Measurements from ENCODE around the gene GTF3A. TPM values are rescaled to one million over a fixed set of nuclear protein-coding genes. Genes with fewer than 3 reads are reported as not detected.

GTF3A gene
- polyA plus RNA-seq, 3 donors, result 76.7 to 87.0 (median 80.3) TPM

DNA sequence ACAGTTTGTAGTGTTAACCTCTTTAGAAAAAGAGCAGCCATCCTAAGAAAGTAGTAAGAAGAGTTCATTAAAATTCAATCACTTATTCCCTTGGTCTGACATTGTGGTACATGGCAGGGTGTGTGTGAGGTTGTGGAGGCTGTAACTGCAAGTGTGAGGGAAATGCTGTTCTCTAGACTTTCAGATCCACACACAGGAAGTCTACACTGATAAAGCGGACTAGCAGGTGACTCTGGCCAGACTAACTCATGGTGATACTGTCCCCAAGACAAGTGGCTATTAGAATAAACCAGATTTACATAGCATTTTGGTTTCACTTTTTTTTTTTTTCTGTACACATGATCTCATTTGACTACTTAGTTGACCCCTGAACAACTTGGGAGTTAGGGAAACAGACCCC, 16.0 kb downstream of the GTF3A start:
- DNase-seq, result no peak

DNA sequence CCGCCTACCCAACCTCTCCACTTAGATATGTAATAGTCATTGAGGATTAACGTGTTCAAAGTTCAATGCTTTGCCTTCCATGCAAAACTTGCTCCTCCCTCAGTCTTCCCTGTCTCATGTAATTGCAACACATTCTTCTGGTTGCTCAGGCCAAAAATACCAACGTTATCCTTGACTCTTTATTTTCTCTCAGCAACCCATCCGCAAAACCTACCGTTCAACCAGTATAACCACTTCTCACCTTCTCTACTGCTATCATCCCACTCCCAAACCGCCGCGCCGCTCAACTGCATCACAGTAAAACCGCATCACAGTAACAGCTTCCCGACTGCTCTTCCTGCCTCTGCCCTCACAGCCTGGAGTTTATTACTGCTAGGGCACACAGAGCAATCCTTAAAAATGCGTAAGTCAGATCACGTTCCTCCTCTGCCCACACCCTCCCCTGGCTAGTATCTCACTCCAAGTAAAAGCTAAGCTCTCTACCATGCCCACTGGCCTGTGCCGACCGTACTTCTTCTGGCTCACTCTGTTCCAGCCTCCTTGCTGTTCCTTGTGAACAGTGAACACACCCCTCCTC, 17.7 kb downstream of the GTF3A start:
- no peak for DNase-seq

DNA sequence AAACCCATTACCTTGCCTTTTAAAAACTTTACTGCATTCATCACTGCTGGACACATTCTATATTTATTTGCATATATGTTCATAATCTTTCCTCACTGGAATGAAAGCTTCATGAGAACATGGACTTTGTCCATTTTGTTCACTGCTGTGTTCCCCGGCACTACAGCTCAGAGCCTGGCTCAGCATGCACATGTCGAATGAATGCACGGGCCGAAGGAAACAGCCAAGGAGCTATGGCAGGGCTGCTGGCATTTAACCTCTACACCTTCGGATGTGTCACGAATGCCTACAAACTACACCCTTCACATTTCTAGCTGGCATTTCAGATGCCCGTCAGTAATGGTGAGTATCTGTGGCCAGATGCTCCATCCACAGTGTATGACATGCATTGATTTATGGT, 18.4 kb downstream of the GTF3A start:
- DNase-seq, result no peak

DNA sequence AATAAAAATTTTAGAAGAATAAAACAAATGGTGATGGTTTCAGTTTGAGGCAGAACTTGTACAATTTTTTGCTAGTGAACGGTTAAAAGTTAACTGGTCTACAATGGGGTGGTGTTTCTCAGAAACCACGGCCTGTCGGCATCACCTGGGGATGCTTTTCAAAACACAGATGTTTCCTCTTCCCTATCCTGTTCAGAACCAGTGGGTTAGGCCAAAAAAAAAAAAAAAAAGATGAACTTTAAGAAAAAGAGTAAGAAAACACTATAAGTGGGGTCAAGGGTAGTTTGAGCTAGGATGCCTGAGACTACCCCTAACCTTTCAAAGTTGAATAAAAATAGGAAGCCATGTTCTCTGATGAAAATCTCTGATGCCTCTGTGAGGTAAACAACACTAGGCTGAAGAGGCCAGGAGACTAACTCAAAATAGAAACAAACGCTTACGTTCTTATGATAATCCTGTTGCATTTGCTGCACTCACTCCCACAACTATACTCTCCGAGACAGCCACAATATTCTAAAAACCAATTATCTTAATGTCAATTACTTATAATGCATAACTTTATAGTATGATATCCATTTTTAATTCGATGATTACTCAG, 22.7 kb downstream of the GTF3A start:
- no peak for DNase-seq

DNA sequence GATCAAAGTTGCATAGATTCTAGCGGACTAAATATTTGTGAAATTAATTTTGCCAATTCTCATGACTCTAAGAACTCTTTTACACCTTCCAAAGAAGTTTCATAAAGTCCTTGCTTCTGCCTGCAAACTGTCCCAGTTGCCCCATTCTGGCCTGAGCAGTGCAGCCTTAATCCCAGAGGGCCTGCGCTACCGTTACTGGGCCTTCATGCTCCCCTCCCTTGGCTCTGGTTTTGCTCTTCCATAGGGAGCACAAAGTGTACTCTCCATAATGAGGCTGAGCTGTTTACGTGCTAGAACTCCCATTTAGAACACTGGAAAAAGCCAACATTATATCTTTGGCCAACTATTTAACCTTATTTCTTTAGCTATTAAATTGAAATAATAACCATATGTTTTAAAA, 23.9 kb downstream of the GTF3A start:
- DNase-seq, result no peak

DNA sequence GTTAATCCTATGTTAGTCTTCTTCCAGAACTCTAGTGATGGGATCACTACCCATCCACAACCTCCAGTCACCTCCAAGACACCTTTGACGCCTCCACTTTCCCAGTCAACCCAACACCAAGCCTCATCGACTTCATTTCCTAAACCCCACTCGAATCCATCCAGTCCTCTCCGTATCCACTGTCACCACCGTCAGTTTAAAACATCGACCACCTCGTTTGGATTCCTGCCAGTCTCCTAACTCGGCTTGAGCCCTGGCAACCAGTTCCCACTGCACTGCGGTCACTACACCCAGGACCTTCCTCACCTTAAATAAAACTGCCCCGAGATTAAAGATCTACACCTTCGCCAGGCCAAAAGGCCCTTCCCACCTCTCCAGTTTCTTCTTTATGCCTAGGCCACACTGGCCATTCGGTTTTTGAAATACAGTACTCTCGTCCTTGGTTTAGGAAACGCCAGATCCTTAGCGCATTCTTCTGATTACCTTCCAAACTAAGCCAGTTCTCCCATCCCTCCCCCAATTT, 24.7 kb downstream of the GTF3A start:
- peak; percentile 17 for DNase-seq

DNA sequence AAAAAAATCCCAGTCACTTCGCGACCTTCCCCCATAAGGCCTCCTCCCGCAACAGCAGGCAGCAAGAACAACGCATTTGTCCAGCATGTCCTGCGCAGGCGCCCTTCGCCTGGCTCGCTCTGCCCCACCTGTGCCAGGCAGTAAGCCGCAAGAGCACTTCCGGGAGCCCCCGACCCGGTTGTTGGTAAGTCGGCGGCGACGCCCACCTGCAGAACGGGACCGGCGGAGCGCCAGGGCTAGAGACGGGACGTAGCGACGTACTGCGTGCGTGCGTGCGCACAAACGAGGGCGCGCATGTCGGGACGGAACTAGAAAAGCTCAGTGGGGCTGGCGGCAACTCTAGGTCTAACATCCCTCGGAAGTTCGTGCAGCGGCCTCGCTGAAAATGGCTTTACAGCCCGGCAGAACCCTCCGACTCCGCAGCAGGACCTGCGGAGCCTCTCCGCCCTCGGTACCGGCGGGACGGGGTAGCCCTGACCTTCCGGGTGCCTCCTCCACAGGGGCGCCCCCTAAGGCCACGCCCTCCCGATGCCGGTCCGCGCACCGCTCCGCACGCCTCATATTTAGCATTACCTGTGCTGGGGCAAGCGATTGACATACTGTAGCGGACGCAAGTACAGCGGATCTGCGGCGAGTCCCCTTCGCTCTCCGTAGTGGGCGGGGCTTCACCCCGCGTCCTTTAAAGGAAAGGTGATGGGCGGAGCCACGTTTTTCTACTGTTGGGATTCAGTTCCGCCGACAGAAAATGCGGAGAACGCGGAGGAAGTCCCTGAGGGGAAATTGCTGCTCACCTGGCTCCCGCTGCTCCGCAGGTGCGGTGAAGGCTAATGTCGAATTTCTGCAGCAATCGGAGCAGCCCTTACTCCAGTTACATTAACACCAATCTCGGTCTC, 25.8 kb downstream of the GTF3A start, which contains the start of gene MTIF3:
Gene MTIF3, minus strand, starts transcription at position 629 of the 893 bp plus-strand sequence. CDS start 10,116 bp downstream, outside the sequence.
- DNase-seq, result peak; percentile 96

DNA sequence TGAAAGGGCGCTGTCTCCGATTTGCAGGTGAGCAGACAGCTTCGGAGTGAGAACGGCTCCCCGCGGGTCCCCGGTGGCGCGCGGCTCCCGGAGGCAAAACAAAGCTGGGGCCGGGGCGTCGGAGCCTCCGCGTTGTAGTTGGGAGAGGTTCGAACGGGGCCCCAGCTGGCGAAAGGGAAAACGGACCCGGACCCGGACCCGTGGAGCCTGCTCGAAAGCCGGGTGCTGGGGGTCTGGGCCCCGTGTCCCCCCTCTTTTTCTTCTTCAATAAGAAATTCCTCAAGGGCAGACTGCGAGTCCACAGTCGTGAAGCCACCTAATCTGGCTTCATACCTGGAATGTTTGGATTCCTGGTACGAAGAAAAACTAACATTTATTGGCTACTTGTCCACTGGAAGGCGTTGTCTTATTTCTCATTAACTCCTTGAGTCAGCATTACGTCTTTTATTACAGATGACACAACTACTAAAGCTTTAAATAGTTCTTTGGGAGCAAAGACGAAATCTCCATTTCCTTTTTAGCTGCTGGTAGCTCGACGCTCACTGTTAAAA, 26.6 kb downstream of the GTF3A start:
- DNase-seq, result peak; percentile 69

DNA sequence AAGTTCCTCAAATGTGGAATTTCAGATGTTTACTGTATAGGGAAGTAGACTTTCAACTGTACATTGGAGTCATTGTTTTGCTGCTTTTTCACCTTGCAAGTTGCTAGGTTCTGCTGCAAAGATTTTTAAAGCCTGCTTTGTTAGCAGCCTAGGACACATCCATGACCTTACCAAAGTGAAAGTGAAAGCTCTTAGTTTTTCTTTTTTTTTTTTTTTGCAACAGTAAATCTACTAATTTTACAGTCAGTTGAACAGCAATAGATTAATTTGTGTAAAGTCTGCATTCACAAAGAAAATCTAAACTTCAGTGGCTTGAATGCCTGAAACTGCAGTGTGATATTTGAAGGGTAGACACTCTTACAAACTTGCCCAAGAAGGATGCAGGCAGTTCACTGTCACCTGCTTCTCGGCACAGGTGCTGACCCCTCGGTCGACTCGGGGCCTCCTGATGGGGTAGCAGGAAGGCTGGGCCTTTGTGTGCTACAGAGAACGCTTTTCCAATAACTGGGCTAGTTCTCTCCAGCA, 31.0 kb downstream of the GTF3A start:
- no peak for DNase-seq

DNA sequence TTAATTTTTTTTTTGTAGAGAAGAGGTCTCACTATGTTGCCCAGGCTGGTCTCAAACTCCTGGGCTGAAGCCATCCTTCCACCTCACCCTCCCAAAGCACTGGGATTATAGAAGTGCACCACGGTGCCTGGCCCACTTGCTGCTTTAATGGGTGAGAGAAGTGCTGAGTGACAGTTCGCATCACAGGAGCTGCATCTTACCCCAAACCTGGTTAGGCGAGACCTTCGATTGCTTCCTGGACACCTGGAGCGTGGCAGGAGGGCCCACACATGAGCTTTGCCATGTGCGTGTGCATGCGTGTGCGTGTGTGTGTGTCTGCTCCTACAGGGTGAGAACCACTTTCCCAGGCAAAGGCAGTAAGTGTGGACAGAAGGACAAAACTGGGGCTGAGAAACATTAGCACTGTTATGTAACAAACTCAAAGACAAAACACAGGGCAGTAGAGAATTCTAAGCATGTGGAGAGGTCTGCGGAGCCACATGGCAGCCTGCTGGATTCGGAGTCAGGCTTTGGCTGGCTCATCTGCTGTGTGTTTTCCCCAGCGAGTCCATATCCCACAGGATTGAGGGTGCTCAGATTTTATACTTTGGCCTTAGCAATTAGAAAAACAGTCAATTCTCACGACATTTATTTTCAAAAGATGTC, 37.6 kb downstream of the GTF3A start:
- DNase-seq, result no peak

DNA sequence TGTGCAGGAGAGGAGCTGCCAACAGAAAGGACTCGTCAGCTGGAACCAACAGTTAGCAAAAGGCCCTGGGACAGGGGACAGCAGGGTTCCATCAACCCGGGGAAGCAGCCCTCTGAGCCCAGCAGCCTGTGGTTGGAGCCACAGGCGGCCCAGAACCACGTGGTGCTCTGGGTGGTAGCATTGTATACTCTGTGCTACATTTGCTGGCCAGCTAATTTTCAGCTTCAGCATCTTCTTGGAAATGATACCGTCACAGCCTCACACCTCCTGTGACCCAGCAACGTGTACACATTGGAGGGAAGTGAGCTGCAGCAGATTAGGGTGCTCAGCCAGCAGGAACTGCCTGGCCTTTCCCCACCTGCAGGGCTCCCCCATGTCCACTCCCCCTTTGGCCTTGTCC, 39.1 kb downstream of the GTF3A start:
- no peak for DNase-seq

DNA sequence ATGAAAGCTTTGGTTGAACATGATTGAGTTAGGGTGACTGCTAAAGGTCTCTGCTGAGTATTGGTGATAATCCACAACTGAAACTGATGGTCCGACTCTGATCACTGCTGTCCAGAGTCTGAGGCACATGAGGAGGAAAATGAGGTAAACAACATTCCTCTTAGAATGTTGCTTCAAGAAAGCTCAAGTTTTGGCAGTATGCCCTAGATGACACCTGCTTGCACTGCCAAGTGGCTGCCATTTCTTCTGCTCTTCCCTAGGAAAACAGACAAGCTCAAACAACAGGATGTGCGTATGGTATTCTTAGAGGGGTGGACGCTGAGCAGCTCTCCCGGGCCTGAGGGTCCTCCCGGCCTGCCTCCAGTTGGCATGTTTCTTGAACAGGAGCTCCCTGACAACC, 41.2 kb downstream of the GTF3A start:
- DNase-seq, result no peak

DNA sequence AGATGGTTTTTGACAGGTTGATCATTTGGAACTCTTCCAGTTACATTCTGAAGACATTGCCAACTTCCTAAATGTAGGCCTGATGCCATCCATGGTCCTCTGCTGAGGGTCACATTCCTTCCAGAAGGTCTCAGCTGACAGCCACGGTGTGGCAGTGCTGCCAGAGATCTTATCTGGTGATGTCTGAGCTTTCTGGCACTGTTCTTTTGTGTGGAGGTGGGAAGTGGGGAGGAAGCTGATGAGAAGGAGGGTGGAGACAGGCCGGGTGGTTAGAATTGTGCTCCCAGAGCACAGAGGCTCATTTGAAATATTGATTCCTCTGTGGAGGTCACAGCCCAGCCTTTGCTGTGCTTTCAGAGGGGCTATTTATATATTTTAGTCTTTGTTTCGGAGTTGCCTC, 42.1 kb downstream of the GTF3A start:
- DNase-seq, result no peak

DNA sequence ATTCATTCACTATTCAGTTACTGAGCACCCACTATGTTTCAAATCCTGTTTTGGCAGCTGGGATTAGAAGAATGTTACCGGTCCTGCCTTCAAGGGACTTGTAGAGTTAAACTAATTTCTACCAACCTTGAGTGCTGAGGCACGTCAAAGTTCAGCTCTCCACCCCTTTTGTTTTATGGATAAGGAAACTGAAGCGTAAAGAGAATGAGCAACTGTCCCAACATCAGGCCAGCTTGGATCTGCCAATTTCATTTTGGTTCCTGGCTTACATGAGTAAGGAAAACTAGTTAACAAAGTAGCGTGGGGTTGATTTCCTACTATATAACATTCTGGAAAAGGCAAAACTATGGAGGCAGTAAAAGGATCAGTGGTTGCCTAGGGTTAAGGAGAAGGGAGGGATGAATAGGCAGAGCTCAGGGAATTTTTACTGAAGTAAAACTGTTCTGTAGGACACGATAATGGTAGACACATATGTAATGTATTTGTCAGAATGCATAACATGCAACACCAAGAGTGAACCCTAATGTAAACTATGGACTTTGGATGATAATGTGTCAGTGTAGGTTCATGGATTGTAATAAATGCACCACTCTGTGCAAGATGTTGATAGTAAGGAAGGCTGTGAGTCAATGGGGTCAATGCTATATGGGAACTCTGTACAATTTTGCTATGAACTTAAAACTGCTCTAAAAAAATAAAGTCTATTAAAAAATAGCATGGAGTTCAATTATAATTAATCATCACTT, 45.8 kb downstream of the GTF3A start:
- DNase-seq, result no peak

DNA sequence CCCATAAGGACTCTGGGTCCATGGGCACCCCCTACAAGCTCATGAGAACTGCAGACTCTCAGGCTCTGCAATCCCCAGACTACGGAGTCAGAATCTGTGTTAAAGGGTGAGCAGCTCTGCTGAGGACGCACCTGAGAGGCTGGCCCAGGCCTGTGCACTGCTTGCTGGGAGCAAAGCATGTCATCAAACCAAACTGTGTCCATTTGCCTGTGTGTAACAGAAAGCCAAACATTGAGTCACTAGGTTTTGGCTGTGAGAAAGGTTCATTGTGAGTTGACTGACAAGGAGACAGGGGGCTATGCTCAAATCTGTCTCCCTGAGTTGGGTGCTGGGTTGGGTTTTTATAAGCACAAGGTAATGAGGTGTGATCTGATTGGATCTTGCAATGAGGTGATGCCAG, 48.0 kb downstream of the GTF3A start:
- DNase-seq, result no peak

DNA sequence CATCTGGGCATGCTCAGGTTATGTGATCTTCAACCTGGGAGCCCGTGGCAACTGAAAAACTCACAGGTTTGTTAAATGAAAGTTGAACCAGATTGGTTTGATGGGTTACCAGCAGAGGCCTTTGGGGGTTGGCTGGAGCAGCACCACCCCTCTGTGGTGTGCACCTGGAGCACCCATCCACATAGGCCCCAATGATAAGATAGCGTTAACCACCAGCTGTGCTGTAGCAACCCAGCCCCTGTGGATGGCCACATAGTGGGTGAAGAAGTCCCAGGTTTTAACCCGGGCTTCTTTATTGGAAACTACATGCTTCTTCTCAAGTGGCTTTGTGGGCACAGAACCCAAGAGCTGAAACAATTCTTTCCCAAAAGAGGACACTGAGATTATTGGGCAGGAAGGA, 48.5 kb downstream of the GTF3A start:
- DNase-seq, result no peak

DNA sequence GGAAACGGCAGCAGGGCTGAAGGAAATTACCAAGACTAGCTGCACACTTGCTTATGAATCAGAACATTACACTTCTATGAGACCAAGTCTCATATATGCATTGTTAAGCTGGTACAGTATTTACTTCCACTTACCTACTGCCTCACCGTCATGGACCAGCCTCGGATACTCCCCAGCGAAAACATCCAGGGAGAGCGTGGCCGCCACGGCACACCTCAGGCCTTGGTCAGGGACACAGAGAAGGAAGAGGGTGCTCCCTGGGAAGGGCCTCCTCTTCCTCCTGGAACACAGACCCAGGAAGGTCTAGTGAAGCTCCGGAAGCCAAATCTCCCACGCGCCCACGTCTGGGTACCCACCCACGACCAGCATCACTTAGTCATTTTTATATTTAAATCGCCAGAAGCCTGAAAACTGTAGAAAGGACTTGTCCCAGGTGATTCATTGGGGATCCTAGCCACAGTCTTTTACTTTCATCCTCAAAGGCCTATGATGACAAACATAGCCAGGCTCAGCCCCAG, 50.4 kb downstream of the GTF3A start:
- no peak for DNase-seq

DNA sequence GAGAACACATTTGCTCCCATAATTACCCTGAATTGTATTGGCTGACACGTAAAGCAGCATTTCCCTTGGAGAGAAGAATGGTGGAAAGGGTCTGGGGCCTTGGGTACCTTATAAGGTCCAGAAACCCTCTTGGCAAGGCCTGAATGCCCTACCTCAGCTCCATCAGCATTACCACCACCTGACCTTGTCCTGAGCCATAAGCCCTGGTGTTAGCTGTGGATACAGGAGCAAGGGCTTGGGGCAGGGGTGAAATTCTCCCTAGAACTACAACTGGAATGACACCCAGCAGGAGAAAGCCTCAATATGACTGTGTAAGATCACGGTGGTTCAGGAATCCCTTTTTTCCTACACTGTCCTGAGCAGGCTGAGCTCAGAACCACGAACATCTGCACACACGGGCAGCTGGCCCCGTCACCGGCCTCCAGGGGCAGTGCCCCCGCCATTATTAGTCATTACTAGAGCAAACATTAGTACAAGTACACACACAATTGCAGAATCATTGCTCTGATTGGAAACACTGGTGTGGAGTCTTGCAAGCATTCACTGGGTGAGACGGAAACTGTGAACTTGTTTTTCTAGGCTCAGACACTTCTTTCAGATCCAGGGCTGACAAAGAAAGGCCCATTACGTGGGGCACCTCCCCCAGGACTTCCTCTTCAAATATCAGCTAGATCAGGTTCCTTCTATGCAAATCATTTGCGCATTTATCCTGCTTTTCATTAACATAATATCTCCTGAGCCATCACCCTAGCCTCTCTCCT, 52.7 kb downstream of the GTF3A start:
- no peak for DNase-seq

DNA sequence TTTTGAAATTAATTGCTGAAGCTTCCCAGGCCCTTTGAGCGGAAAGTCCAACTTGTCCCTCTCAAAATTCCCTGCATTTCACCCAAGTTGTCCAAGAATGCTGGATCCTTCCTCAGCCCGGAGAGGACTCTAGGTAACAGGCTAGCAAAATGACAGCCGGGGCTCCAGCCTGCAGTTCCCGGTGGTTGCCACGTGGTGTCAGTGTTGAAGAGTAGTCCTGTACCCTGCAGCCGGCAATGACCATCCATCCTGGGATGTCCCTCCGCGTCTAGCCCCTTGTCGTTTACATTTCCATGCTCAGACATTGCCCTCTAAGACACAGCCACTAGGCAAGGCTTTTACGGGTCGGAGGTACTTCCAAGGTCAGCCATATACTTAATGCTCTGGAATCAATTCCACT, 57.3 kb downstream of the GTF3A start:
- no peak for DNase-seq

DNA sequence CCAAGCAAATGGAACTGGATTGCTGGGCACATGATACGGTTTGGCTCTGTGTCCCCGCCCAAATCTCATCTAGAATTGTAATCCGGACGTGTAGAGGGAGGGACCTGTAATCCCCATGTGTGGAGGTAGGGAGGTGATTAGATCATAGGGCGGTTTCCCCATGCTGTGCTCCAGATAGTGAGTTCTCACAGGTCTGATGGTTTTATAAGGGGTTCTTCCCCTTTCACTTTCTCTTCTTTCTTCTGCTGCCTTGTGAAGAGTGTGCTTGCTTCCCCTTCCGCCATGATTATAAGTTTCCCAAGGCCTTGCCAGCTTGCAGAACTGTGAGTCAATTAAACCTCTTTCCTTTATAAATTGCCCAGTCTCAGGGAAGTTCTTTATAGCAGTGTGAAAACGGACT, 58.6 kb downstream of the GTF3A start:
- DNase-seq, result no peak
